RWPE2 (cell line): ENCODE data around the gene RBBP8NL.

ENCODE experiments used
- ATAC-seq: fragments of 200-7000 bp; cut with Tn5 transposase; 3 replicates; pipeline ENCODE4 v1.9.1; 2021; ENCODE audit warnings: low read depth
- DNase-seq: peaks from one replicate; pipeline ENCODE4 v3.0.0-alpha.2; 2020; ENCODE audit warnings: low spot score
- H3K27ac ChIP-seq: fragments of 450-650 bp; 2 replicates; pipeline ENCODE4 v1.5.1; 2017; ENCODE audit warnings: mild to moderate bottlenecking; ENCODE audit not compliant: poor library complexity, severe bottlenecking
- H3K27me3 ChIP-seq: fragments of 250-450 bp; sonication (Bioruptor Pico); 2 replicates; pipeline ENCODE4 v1.5.1; 2021; ENCODE audit warnings: mild to moderate bottlenecking, moderate library complexity; ENCODE audit not compliant: insufficient read depth, poor library complexity, severe bottlenecking
- H3K36me3 ChIP-seq: fragments of 250-450 bp; sonication (Bioruptor Pico); 2 replicates; pipeline ENCODE4 v1.5.1; 2020; ENCODE audit warnings: low read depth, mild to moderate bottlenecking, moderate library complexity
- H3K4me1 ChIP-seq: fragments of 250-450 bp; sonication (Bioruptor Pico); 2 replicates; pipeline ENCODE4 v1.5.1; 2021; ENCODE audit warnings: mild to moderate bottlenecking, moderate library complexity; ENCODE audit not compliant: insufficient read depth, poor library complexity, severe bottlenecking
- H3K4me3 ChIP-seq: fragments of 250-450 bp; sonication (Bioruptor Pico); 2 replicates; pipeline ENCODE4 v1.5.1; 2021; ENCODE audit warnings: mild to moderate bottlenecking, moderate library complexity; ENCODE audit not compliant: severe bottlenecking
- H3K9me3 ChIP-seq: fragments of 250-450 bp; sonication (Bioruptor Pico); 2 replicates; pipeline ENCODE4 v1.5.1; 2021; ENCODE audit warnings: mild to moderate bottlenecking, moderate library complexity; ENCODE audit not compliant: severe bottlenecking
- CTCF ChIP-seq: fragments of 450-650 bp; IDR thresholded peaks from one replicate; pipeline ENCODE4 v1.5.1; 2017; ENCODE audit warnings: mild to moderate bottlenecking, moderate library complexity; ENCODE audit not compliant: poor library complexity, severe bottlenecking

Gene RBBP8NL

GRCh38 chr20:62430311-62430853 lies 3.0 kb upstream of the RBBP8NL start:
- no peak for DNase-seq
- peaks cover 9% of the 10 kb centered on the region for H3K4me1 ChIP-seq
- no peak overlapping the region for H3K27ac ChIP-seq
- ATAC-seq, result no peak
- H3K4me3 ChIP-seq, result no peak overlapping the region
- no peaks in the 10 kb centered on the region for H3K9me3 ChIP-seq
- H3K27me3 ChIP-seq, result peaks cover 29% of the 10 kb centered on the region
- H3K36me3 ChIP-seq, result no peaks in the 10 kb centered on the region
- TF ChIP-seq CTCF, result no peak

GRCh38 chr20:62429455-62430310 lies 2.3 kb upstream of the RBBP8NL start:
- no peak for ATAC-seq
- no peak for TF ChIP-seq CTCF
- H3K4me1 ChIP-seq, result peaks cover 9% of the 10 kb centered on the region
- H3K9me3 ChIP-seq, result no peaks in the 10 kb centered on the region
- no peak overlapping the region for H3K4me3 ChIP-seq
- peaks cover 22% of the 10 kb centered on the region for H3K27me3 ChIP-seq
- peak; percentile 88 for DNase-seq
- no peaks in the 10 kb centered on the region for H3K36me3 ChIP-seq
- H3K27ac ChIP-seq, result no peak overlapping the region

GRCh38 chr20:62428396-62429295 lies 1.3 kb upstream of the RBBP8NL start:
- H3K4me1 ChIP-seq, result peaks cover 9% of the 10 kb centered on the region

GRCh38 chr20:62428002-62428372 lies 648 bp upstream of the RBBP8NL start:
- peaks cover 7% of the 10 kb centered on the region for H3K27me3 ChIP-seq
- peaks cover 9% of the 10 kb centered on the region for H3K4me1 ChIP-seq
- DNase-seq, result peak; percentile 86
- no peak overlapping the region for H3K27ac ChIP-seq
- no peaks in the 10 kb centered on the region for H3K36me3 ChIP-seq
- H3K9me3 ChIP-seq, result no peaks in the 10 kb centered on the region
- TF ChIP-seq CTCF, result no peak
- no peak overlapping the region for H3K4me3 ChIP-seq
- ATAC-seq, result no peak

More at GRCh38 chr20:62428396-62429295, 1.3 kb upstream of the RBBP8NL start:
- Histone ChIP-seq H3K4me3 (no peak overlapping the region), H3K27ac (no peak overlapping the region), H3K27me3 (peaks cover 11% of the 10 kb centered on the region), H3K9me3 (no peaks in the 10 kb centered on the region), H3K36me3 (no peaks in the 10 kb centered on the region)
- no peak for ATAC-seq
- peak; percentile 83 for DNase-seq
- no peak for TF ChIP-seq CTCF
